ENCODE data around the gene CMC4. TPM values are rescaled to one million over a fixed set of nuclear protein-coding genes. Genes with fewer than 3 reads are reported as not detected.

Gene CMC4
- polyA plus RNA-seq, 1 donor from 2014 or later: 16.4 TPM

DNA sequence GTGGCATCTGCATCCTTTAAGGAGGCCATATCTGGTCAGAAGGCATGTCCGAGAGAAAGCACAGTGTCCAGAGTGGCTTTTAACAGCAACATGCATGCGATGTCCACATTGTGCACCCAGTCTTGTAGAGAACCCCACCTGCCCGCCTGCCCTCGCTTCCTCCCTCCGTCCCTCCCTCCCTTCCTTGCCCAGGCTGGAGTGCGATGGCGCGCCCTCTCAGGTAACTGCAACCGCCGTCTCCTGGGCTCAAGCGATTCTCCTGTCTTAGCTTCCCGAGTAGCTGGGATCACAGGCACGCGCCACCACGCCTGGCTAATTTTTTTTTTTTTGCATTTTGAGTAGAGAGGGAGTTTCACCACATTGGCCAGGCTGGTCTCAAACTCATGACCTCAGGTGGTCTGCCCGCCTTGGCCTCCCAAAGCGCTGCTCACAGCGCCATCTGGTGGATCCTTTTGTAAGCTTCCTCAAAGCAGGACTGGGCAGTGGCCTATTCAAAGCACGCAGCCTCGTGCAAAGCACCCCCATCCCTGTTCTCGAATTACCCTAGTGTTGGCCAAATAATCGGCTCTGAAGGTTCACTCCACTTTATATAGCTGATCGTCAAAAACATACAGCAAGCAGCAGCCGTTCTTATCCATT is 15.4 kb upstream of the CMC4 start:
- Histone ChIP-seq H3K27me3 (ENCODE audit: insufficient read depth, low read depth, low read length) (no peaks in the 10 kb centered on the region), H3K9ac (ENCODE audit: low read length) (no peak overlapping the region), H3K27ac (ENCODE audit: low read length) (no peak overlapping the region), H3K36me3 (ENCODE audit: insufficient read depth, low read length) (no peaks in the 10 kb centered on the region), H4K20me1 (ENCODE audit: insufficient read depth) (no peaks in the 10 kb centered on the region), H3F3A (ENCODE audit: insufficient read depth, low read length, poor library complexity, severe bottlenecking) (no peaks in the 10 kb centered on the region), H3K9me2 (ENCODE audit: insufficient read depth, low read length) (no peaks in the 10 kb centered on the region), H3K4me3 (ENCODE audit: low read length) (no peak overlapping the region), H3K9me3 (ENCODE audit: low read length) (no peaks in the 10 kb centered on the region), H2AFZ (ENCODE audit: low read depth, low read length) (no peak overlapping the region), H3K4me2 (ENCODE audit: low read length) (no peak overlapping the region), H3K79me2 (replicated peaks; ENCODE audit: insufficient read depth, low read length) (no peaks in the 10 kb centered on the region)
- TF ChIP-seq POLR2AphosphoS5 (IDR thresholded peaks at IDR 0.05) (no peak), SMC3 (conservative IDR thresholded peaks at IDR 0.05; ENCODE audit: poor library complexity) (no peak), REST (IDR thresholded peaks at IDR 0.05; ENCODE audit: borderline replicate concordance) (no peak), MXI1 (conservative IDR thresholded peaks at IDR 0.05; ENCODE audit: poor library complexity, severe bottlenecking) (no peak), EP300 (conservative IDR thresholded peaks at IDR 0.05; ENCODE audit: poor library complexity, severe bottlenecking) (no peak), RAD21 (conservative IDR thresholded peaks at IDR 0.05) (no peak), EZH2 (IDR thresholded peaks at IDR 0.05; ENCODE audit: borderline replicate concordance, insufficient read depth, low read length, poor library complexity, severe bottlenecking) (no peak), TAF1 (IDR thresholded peaks at IDR 0.05; ENCODE audit: low read depth) (no peak)
- TF ChIP-seq, protein P1, sequence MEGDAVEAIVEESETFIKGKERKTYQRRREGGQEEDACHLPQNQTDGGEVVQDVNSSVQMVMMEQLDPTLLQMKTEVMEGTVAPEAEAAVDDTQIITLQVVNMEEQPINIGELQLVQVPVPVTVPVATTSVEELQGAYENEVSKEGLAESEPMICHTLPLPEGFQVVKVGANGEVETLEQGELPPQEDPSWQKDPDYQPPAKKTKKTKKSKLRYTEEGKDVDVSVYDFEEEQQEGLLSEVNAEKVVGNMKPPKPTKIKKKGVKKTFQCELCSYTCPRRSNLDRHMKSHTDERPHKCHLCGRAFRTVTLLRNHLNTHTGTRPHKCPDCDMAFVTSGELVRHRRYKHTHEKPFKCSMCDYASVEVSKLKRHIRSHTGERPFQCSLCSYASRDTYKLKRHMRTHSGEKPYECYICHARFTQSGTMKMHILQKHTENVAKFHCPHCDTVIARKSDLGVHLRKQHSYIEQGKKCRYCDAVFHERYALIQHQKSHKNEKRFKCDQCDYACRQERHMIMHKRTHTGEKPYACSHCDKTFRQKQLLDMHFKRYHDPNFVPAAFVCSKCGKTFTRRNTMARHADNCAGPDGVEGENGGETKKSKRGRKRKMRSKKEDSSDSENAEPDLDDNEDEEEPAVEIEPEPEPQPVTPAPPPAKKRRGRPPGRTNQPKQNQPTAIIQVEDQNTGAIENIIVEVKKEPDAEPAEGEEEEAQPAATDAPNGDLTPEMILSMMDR (IDR thresholded peaks at IDR 0.05; ENCODE audit: poor library complexity, severe bottlenecking): no peak

DNA sequence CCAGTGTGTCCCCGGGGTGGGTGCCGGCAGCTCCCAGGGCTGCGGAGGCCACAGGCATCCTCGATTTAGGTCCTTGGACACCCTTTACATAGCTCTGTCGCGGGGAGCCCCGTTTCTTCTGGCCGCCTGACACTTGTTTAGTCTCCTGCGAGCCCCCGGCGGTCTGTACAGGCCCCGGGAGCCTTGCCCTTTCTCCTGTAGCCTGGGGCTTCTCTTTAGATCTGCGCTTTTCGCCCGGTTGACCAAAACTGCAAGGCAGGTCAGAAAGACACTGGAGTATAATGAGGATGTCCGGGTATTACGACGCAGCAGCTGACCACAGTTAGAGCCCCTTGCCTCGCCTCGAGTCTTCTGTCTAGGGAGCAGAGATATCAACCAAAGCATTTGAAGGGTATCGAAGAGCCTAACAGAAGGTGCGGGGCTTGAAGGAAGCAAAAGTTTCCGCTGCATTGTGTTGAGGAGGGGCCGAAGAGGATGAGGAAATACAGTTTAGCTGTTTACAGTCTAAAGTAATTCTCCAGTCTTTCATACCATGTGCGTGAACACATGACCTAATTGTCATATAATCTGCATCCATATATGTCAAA is 851 bp upstream of the CMC4 start:
- H3K36me3 ChIP-seq (ENCODE audit: insufficient read depth, low read length): no peaks in the 10 kb centered on the region
- no peaks in the 10 kb centered on the region for H3K9me3 ChIP-seq (ENCODE audit: low read length)
- no peaks in the 10 kb centered on the region for H3F3A ChIP-seq (ENCODE audit: insufficient read depth, low read length, poor library complexity, severe bottlenecking)
- TF ChIP-seq RAD21 (conservative IDR thresholded peaks at IDR 0.05) (no peak), SMC3 (conservative IDR thresholded peaks at IDR 0.05; ENCODE audit: poor library complexity) (no peak), MXI1 (conservative IDR thresholded peaks at IDR 0.05; ENCODE audit: poor library complexity, severe bottlenecking) (peak; percentile 2), REST (IDR thresholded peaks at IDR 0.05; ENCODE audit: borderline replicate concordance) (no peak), POLR2AphosphoS5 (IDR thresholded peaks at IDR 0.05) (no peak), TAF1 (IDR thresholded peaks at IDR 0.05; ENCODE audit: low read depth) (no peak)
- H3K4me2 ChIP-seq (ENCODE audit: low read length): no peak overlapping the region
- H3K27me3 ChIP-seq (ENCODE audit: insufficient read depth, low read depth, low read length): no peaks in the 10 kb centered on the region
- H3K9me2 ChIP-seq (ENCODE audit: insufficient read depth, low read length): no peaks in the 10 kb centered on the region
- H2AFZ ChIP-seq (ENCODE audit: low read depth, low read length): peak overlapping the region; percentile 69
- peaks cover 3% of the 10 kb centered on the region for H3K79me2 ChIP-seq (replicated peaks; ENCODE audit: insufficient read depth, low read length)
- H4K20me1 ChIP-seq (ENCODE audit: insufficient read depth): no peaks in the 10 kb centered on the region
- H3K9ac ChIP-seq (ENCODE audit: low read length): peak overlapping the region; percentile 75
- peak overlapping the region; percentile 71 for H3K27ac ChIP-seq (ENCODE audit: low read length)
- H3K4me3 ChIP-seq (ENCODE audit: low read length): peak overlapping the region; percentile 76

Data from neural cell (in vitro differentiated cells).